ENCODE data around the gene C1orf21.

C1orf21 gene

DNA sequence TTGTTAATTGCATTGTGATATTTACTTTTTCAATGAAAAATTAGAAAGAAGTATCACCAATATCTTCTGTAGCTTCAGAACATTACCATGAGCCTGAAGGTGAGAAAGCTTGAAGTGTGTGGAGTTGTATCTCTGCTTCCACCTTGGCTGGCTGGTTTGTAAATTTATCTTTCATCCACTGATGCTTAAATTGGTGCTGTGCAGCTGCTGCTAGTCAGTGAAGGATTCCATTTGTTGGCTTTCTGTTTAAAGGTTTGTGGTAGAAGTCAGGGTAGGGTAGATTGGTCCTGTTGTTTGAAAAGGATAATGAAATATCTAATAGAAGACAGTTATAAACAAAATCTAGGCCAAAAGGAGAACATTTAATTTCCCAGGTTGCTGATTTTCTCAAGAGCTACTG lies 105.7 kb downstream of the C1orf21 start:
- DNase-seq, result no peak

DNA sequence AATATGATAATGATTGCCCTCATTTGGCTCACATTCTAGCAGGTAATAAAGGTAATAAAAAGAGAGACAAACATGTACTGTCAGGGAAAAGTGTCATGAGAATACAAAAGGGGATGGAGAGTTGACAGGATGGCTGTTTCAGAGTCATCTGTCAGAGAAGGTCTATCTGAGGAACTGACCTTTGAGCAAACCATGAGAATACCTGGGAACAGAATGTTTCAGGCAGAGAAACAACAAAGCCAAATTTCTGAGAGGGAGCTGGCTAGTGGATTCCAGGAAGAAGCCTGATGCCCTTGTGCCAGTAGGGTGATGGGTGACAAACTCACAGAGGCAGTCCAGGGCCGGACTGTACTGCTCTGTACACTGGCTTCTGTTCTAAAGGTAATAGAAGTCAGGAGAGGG lies 107.2 kb downstream of the C1orf21 start:
- DNase-seq, result no peak

DNA sequence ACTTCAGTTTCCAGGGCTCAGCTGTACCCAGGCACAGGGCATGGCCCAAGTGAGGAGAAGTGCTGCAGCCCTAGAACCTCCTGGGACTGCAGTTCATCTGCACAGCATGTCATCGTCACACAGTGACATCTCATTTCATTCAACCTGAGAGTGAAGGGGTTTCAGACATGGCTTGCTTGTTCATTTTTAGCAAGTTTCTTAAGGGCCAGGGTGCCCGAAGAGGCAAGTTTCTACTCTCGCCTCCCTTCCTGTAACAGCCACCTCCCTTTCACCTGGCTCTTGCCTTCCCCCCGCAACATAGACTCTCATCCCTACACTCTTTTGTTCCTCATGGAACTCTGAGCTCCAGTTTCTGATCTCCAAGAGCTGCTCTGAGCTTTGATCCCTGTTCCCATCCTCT lies 108.1 kb downstream of the C1orf21 start:
- DNase-seq, result no peak

DNA sequence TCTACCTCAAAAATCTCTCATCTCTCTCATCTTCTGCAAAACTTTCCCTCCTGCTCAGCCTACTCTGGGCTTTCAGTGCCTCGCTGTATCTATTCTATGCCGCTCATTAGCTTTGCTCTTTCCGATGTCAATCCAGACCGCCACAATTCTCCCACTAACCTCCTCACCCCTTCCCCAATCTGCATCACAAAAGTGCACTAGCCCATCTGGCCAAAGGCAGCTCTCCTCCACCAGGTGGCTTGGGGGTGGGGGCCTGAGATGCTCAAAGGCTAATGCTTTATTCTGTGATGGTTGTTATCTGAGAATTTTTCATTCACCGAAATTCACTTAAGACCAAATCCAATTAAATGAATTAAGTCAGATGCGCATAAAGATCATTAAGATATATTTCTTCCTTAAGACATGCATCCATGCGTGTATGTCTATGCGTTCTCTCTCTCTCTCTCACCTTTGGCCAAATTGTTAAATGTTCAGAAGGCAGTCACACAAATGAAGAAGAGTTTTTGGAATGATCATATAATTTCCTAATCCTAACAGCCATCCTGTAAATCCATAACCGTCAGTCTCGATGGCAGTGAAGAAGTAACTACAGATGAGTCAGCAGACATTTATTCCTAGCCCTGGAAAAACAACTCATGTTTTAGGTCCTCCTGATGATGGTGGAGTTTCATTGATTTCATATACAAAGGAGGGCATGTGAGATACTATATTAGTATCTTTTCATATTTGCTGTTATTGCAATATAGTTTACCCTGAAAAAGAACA lies 111.3 kb downstream of the C1orf21 start:
- no peak for DNase-seq

DNA sequence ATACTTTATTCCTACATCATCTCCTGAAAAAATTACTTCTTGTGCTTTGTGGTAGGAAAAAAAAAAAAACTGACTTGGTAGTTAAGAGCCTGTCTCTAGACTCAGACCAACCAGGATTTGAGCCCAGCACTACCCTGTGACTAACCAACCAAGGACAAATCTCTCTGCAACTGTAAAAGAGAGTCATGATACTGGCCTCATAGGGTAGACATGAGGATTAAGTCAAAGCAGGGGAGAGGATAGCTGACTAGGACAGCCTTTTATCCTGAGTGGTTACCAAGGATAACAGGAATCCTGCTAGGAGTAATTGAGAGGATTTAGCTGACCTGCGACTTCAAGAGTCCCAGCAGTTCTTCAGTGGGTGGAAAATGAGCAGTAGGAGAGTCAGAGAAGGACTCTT lies 112.8 kb downstream of the C1orf21 start:
- no peak for DNase-seq

DNA sequence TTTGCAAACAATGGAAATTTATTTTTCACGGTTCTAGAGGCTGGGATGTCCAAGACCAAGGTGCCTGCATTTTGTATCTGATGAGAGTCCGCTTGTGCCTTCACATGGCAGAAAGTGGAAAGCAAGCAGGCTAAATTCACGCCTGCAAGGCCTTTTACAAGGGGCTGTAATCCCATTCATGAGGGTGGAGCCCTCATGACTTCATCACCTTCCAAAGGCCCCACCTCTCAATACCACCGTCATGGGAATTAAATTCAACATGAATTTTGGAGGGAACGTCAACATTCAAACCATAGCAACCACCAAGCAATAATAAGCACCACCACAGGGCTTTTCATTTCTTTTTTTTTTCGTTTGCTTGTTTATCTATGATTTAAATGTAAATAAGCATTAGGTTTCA lies 115.3 kb downstream of the C1orf21 start:
- no peak for DNase-seq

DNA sequence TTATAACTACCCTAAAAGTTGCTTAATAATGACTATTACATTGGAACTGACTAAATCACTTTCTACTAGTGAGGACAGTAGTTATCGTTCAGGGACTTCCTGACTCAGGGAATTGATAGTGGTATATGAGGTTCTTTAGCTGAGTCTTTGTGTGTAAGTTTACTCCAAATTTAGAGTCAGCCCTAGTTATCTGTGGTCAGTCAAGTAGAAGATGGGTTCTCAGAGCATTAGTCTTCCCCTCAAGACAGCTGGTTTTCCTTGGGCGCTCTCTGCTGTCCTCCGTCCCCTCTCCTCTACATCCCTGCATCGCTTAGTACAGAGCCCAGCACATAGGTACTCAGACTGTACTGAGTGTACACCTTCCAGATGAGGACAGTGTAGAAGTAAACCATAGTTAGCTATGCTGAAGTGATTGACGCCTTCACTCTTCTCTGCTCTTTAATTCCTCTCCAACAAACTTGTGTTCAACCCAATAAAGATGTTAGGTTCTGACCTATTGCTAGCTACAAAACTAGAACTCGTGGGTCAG lies 116.5 kb downstream of the C1orf21 start:
- DNase-seq, result no peak

DNA sequence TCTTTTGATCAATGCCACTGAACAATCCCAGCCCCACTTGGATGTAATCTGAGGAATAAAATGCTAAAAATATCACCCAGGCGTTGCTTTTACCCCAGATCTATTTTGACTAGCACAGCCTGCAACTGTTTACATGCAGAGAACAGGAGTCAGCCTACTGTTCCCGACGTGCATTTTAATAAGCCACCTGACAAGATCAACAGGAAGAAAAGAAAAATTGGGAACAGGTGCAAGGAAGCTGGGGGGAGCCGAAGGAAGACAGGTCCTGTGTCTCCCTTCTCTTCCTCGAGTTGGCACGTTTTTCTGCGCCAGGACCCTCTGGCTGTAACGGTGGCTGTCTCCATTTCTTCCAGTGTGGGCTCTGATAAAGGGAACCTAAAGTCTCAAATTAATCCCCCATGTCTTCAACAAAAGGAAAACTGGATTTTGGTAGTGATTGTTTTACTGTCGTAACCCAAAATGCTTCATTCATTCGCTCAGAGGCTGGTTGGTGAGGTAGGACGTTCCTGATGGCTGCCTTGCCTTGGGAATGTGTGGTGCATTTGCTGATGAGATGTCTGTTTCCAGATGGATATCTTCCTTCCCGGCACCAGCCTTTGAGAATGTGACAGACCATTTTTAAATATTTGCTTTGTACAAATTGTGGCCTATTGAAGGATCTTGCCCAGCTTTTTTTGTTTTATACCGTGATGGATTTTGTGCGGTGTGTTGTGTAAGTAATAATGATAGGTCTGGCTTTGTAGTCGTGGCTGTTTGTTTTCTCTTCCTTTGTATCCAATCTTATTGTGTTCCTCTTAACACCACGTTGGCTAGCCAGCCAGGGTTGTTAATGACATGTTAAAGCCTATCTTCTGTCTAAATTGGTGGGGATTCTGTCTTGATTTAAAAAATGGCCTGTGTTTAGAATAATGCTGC lies 117.5 kb downstream of the C1orf21 start:
- DNase-seq, result no peak

DNA sequence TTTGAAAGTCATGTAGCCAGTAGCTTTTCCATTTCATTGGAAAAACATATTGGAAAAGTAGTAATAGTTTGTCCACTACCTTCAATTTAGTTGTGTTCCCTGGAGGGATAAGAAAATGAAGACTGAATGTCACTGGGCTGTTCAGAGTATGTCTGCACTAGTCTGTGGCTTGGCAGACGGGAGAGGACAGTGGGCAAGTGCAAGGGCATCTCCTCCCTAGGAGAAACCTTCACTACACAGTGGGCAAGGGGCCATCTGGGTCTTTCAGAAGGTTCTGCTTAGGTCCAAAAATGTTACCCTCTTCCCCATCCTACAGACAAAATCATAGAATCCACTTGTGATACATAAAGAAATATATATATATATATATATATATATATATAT lies 118.1 kb downstream of the C1orf21 start:
- DNase-seq, result no peak

DNA sequence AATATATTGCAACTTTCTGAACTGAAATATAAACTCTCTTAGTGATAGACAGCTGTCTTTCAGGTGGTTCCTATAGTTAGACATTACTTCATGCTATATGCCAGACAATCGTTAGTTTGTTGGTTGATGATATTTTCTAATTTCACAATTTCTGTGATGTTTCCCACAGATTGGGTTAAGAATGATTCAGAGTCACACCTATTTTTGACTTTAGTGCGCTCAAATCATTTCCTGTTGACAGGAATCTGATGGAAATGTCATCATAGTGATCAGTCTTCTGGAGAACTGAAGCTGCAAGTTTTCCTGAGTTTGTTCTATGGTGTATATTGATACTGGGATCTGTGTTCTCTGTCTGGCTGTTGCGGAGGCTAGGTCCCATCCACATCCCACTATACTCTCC lies 119.7 kb downstream of the C1orf21 start:
- DNase-seq, result no peak

DNA sequence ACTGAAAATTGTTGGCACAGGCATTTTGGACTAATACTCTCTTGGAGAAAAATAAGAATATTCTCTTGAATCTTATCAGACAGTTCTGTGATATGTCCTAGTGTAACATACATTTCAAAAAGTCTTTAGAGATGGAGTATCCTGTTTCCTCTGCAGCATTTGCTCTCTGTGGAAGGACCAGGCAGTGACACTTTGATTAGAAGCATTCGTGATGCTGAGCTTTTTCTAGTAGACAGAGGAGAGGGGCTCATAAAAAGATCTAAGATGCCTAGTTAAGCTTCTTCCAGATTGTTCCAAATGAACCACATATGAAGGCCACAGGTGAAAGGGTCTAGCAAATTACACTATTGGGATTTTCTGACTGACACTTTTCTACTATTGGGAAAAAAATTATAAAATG lies 120.3 kb downstream of the C1orf21 start:
- DNase-seq, result no peak

DNA sequence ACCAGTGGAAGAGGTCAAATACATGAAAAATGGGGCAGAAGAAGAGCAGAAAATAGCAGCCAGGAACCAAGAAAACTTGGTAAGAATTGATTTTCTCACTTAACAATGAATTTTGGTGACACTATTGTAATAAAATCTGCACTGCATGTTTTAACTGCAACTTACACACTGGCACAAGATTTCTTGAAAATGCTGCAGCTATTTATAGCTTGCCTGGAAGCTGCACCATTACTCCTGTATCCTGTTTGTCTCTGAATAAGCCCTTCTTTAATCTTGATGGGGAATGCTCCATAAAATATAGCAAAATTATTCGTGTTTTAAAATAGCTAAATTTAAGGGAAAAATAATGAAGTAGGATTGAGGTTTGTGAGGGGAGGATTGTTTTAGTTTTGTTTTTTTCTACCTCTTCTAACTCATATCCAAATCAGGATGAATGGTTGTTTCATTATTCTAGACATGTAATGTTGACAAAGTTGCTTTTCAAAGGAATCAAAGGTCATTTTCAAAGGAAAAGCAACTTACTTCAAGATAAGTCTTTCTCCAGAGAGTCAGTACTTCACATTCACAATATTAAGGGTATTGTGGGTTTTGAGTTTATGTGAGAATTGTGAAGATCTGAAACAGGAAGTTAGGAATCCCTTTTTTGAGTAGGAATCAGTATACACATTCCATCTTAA lies 120.9 kb downstream of the C1orf21 start:
- DNase-seq, result no peak

DNA sequence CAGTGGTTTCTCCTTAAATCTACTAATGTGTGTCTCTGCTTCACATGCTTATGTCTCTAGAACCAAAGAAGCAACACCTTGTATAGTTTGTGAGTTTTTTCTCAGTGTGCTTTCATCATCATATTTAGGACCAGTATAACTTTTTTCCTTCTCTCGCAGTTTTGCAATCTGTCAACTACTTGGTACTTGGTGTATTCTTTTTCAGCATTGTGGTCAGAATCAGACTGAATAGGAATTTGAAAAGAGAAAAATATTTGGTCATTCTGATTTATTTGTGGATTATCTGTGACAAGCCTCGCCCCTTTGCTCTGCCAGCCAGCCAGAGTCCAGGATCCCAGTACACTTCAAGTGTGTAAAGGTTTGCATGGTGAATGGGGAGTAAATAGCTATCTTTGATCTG lies 122.3 kb downstream of the C1orf21 start:
- no peak for DNase-seq

DNA sequence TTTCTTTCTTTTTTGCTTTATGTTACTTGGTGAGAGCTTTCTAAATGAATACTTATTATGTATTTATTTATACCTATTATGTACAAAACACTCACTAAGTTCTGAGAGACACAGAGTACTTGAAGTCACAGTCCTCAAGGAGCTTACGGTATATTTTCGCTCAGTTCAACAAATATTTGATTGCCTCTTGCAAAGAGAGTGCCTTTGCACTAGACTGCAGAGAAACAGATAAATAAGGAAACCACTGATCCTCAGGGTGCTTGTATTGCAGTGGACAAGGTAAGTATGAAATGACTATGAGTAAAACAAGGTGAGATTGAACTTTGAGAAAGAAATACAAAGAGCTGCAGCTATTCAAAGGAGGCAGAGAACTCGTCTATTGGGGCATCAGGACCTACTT lies 123.3 kb downstream of the C1orf21 start:
- DNase-seq, result no peak

DNA sequence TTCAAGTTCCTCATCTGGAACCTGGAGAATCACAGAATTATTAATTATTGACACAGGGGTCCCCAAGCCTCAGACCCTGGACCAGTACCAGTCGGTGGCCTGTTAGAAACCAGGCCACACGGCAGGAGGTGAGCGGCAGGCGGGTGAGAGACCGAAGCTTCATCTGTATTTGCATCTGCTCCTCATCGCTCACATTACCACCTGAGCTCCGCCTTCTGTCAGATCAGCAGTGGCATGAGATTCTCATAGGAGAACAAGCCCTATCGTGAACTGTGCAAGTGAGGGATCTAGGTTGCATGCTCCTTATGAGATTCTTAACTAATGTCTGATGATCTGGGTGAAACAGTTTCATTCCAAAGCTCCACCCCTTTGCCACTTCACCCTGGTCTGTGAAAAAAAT lies 125.9 kb downstream of the C1orf21 start:
- no peak for DNase-seq

DNA sequence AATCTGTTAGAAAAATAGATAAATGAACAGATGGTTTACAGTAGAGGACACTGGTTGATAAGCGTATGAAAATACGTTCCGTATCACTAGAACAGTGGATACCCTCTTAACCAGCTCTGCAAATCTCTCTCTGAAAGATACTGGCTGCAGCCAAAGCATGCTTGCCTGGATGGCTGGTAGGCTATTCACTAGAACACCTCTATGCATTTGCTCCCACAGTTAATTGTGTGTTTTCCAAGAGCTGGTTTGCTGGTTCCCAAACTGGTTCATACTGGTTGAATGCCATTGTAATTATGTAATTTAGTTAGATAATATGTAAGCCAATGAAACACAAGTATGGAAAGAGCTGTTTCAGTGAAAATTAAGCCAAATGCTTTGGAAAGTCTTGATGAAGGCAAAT lies 126.6 kb downstream of the C1orf21 start:
- DNase-seq, result no peak

DNA sequence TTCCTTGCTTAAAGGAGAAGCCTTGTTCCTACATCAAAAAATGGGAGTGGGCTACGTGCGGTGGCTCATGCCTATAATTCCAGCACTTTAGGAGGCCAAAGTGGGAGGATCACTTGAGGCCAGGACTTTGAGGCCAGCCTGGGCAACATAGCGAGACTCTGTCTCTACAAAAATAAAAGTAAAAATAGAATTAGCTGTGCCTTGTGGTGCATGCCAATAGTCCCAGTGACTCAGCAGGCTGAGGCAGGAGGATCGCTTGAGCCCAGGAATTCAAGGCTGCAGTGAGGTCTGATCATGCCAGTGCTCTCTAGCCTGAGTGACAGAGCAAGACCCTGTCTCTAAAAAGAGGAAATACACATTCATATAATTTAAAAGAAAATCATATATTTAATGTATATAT lies 127.1 kb downstream of the C1orf21 start:
- DNase-seq, result no peak

DNA sequence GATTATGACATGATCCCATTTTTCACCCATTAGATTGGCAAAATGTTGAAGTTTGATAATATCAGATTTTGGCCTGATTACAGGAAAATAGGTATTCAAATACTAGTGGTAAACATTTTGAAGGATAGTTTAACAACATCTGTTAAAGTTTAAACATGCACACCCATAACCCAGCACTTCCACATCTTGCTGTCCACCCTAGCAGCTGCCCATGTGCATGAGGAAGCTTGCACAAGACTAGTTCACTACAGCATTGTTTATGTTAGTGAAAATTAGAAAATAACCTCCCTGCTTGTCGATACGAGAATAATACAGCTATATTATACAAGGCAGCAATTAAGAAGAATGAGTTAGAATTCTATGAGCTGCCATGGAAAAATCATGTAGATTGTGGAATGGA lies 127.6 kb downstream of the C1orf21 start:
- no peak for DNase-seq

DNA sequence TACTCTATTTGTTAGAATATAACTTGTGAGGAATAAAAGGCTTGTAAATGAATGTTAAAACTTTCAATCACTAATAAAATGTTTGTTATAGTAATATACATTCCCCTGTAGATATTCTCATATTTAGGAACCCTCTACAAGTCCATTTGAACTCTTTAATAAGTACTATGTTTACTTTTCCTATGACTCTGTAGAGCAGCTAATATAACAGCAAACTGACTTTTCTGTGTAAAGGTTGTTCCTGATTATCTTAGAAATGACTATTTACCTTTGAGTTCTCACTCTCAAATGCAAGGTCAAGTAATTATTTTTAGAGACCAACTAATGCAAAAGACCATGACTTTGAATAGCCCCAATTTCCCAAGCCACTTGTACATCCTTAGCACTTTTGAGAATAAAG lies 130.3 kb downstream of the C1orf21 start:
- no peak for DNase-seq

DNA sequence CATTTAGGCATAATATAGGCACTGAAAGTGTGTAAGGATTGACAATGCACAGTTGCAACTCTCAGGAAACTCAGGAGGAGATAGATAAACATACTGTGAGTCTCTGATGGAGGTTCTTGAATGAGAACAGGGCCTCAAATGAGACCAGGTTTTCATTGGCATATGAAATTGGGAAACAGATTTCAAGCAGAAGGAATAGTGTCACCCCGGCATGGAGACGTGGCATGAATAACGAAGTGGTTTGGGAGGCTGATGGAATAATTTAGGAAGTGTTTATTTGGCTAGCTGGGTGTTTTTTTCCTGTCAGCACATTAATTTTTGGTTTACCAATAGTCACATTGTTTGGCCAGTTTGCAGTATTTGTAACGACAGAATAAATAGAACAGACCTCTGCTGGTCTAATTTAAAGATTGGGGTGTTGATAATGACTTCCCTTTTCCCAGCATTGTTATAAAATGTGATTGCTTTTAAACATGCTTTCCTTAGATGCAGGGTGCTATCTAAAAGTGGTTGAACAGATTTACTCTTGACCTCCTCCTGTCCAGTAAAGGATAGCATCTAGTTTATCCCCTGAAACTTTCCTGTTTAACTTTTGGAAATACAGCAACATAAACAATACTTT lies 132.0 kb downstream of the C1orf21 start:
- no peak for DNase-seq

DNA sequence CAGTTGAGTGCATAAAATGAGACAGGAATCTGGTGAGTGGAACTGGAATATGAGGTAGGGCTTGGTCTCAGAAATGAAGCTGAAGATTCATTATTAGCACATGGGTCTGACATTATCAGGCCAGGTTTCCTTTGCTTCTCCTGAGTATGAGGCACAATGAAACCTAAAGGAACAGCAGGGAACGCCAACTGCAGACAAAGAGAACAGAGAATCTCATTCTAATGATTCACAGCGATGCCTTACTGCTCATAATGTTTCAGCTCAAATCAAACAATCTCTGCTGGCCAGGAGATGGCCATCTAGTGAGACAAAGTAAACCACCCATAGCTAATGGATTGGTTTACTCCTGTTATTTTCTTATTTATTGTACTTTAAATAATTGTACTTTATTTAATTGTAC lies 133.5 kb downstream of the C1orf21 start:
- no peak for DNase-seq

DNA sequence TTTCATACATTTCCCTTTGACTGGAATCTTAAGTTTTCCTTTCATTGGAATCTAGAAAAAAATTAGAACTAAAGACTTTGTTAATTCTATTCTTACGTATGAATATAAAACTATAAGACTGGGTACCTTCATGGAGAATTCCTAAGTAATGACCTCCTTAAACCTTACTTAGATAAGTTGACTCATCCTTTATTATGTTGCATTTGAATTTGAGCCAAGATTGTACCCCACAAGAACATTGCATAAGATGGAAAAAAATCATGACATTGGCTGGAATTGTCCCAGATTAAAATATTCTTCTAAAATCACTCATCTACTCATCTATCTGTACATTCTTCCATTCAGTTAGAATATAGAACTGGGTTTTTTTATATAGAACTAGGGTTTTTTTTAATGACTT lies 137.4 kb downstream of the C1orf21 start:
- DNase-seq, result no peak

DNA sequence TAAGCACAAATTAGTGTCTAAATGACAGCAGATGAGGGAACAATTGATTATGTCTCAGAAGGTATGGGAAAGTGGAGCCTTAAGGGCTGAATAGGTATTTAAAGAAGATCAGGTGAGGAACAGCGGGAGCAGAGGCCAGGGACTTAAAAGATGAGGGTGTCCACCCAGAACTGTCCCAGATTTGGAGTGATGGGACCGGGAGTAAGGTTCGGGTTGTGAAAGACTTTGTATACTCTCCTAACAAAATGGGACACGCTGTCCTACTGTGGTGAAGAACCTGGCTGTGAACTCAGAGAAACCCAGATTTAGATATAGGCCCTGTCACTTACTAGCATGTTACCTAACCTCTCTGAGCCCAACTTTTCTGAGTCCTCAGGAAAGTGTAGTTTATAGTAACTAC lies 140.6 kb downstream of the C1orf21 start:
- no peak for DNase-seq

Measured in NCI-H446 treated with DMSO at 0.1 percent for 48 hours (cell line).